ENCODE data around the gene SLC16A8.

Gene SLC16A8

DNA sequence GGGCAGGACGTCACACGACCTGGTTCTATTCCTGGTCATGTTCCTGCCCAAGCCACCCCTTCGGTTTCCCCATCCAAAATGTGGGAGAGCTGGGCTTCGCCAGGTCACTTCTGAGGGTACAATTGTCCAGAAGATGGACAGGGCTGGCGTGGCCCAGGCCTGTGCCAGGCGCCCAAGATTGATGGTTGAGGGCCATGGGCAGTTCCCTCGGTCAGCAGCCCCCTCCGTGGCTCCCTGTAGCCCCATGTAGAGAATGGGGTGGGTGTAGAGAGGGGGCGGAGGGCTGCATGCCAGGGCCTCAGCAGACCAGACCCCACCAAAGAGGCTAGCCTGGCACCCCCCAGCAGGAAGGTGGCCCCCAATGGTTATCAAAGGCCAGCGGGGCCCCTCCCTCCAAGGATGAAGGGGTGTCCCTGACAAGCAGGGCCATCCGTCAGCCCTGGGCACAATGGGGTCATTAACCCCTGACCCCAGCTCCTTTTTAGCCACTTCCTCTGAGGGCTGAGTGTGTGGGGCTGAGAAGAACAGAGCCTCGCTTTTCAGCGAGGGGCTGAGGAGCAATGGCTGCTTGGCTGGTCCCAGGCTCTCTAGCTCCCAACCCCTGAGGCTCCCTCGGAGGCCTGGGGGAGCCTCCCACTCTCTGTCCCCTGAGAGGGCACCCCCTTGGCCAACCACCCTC lies 37.8 kb downstream of the SLC16A8 start:
- no peak for DNase-seq (ENCODE audit: low read depth in 1 of 2, low spot score in 1 of 2)
- Histone ChIP-seq H3K4me3 (replicated peaks; ENCODE audit: insufficient read depth, low read length) (no peak overlapping the region), H3K27me3 (ENCODE audit: insufficient read depth, poor library complexity, severe bottlenecking) (no peaks in the 10 kb centered on the region), H3K27ac (replicated peaks) (no peak overlapping the region)
- TF ChIP-seq GABPA (IDR thresholded peaks at IDR 0.05; ENCODE audit: low read depth): no peak
- no peak for TF ChIP-seq POLR2AphosphoS5 (IDR thresholded peaks at IDR 0.05; ENCODE audit: low read depth)
- TF ChIP-seq, protein P1, sequence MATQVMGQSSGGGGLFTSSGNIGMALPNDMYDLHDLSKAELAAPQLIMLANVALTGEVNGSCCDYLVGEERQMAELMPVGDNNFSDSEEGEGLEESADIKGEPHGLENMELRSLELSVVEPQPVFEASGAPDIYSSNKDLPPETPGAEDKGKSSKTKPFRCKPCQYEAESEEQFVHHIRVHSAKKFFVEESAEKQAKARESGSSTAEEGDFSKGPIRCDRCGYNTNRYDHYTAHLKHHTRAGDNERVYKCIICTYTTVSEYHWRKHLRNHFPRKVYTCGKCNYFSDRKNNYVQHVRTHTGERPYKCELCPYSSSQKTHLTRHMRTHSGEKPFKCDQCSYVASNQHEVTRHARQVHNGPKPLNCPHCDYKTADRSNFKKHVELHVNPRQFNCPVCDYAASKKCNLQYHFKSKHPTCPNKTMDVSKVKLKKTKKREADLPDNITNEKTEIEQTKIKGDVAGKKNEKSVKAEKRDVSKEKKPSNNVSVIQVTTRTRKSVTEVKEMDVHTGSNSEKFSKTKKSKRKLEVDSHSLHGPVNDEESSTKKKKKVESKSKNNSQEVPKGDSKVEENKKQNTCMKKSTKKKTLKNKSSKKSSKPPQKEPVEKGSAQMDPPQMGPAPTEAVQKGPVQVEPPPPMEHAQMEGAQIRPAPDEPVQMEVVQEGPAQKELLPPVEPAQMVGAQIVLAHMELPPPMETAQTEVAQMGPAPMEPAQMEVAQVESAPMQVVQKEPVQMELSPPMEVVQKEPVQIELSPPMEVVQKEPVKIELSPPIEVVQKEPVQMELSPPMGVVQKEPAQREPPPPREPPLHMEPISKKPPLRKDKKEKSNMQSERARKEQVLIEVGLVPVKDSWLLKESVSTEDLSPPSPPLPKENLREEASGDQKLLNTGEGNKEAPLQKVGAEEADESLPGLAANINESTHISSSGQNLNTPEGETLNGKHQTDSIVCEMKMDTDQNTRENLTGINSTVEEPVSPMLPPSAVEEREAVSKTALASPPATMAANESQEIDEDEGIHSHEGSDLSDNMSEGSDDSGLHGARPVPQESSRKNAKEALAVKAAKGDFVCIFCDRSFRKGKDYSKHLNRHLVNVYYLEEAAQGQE (IDR thresholded peaks at IDR 0.05; ENCODE audit: insufficient replicate concordance, low read depth): no peak
- TF ChIP-seq SPI1 (IDR thresholded peaks at IDR 0.05; ENCODE audit: borderline replicate concordance, low read depth): no peak
- TF ChIP-seq, protein P2, sequence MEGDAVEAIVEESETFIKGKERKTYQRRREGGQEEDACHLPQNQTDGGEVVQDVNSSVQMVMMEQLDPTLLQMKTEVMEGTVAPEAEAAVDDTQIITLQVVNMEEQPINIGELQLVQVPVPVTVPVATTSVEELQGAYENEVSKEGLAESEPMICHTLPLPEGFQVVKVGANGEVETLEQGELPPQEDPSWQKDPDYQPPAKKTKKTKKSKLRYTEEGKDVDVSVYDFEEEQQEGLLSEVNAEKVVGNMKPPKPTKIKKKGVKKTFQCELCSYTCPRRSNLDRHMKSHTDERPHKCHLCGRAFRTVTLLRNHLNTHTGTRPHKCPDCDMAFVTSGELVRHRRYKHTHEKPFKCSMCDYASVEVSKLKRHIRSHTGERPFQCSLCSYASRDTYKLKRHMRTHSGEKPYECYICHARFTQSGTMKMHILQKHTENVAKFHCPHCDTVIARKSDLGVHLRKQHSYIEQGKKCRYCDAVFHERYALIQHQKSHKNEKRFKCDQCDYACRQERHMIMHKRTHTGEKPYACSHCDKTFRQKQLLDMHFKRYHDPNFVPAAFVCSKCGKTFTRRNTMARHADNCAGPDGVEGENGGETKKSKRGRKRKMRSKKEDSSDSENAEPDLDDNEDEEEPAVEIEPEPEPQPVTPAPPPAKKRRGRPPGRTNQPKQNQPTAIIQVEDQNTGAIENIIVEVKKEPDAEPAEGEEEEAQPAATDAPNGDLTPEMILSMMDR (IDR thresholded peaks at IDR 0.05; ENCODE audit: insufficient read depth, low read length): no peak

- no peak overlapping the region for H3K27ac ChIP-seq (replicated peaks)
These were observed 40.6 kb downstream of the SLC16A8 start for GRCh38 chr22:38043151-38044039.

GRCh38 chr22:38042488-38042790 lies 41.5 kb downstream of the SLC16A8 start:
- DNase-seq (ENCODE audit: low read depth in 1 of 2, low spot score in 1 of 2): peak in 1 of 2 experiments; percentile 20

More at GRCh38 chr22:38043151-38044039, 40.6 kb downstream of the SLC16A8 start:
- no peak for DNase-seq (ENCODE audit: low read depth in 1 of 2, low spot score in 1 of 2)
- Histone ChIP-seq H3K4me3 (replicated peaks; ENCODE audit: insufficient read depth, low read length) (no peak overlapping the region), H3K27me3 (ENCODE audit: insufficient read depth, poor library complexity, severe bottlenecking) (no peaks in the 10 kb centered on the region)
- TF ChIP-seq SPI1 (IDR thresholded peaks at IDR 0.05; ENCODE audit: borderline replicate concordance, low read depth): no peak
- no peak for TF ChIP-seq POLR2AphosphoS5 (IDR thresholded peaks at IDR 0.05; ENCODE audit: low read depth)
- no peak for TF ChIP-seq GABPA (IDR thresholded peaks at IDR 0.05; ENCODE audit: low read depth)
- TF ChIP-seq, protein P1 (IDR thresholded peaks at IDR 0.05; ENCODE audit: insufficient replicate concordance, low read depth): no peak
- TF ChIP-seq, protein P2 (IDR thresholded peaks at IDR 0.05; ENCODE audit: insufficient read depth, low read length): no peak

More at GRCh38 chr22:38042488-38042790, 41.5 kb downstream of the SLC16A8 start:
- Histone ChIP-seq H3K27ac (replicated peaks) (peak overlapping the region; percentile 18; the same call in 1 of the 2 replicates), H3K27me3 (ENCODE audit: insufficient read depth, poor library complexity, severe bottlenecking) (no peaks in the 10 kb centered on the region), H3K4me3 (replicated peaks; ENCODE audit: insufficient read depth, low read length) (no peak overlapping the region)
- TF ChIP-seq, protein P1 (IDR thresholded peaks at IDR 0.05; ENCODE audit: insufficient replicate concordance, low read depth): no peak
- TF ChIP-seq SPI1 (IDR thresholded peaks at IDR 0.05; ENCODE audit: borderline replicate concordance, low read depth): peak; percentile 57; the same call in 1 of the 2 replicates
